Measurements from ENCODE around the gene NFIB. TPM values are rescaled to one million over a fixed set of nuclear protein-coding genes. Genes with fewer than 3 reads are reported as not detected.

The NFIB gene
- polyA plus RNA-seq, 1 of the 3 experiments (the other 2 are of a cell fraction) = 9.2 TPM

GRCh38 chr9:14301006-14301405 is 12.9 kb downstream of the NFIB start:
- H3K27me3 ChIP-seq (ENCODE audit: insufficient read depth) = no peaks in the 10 kb centered on the region
- H3K9ac ChIP-seq = no peak overlapping the region
- no peak for DNase-seq
- no peaks in the 10 kb centered on the region for H3K9me3 ChIP-seq
- H3F3A ChIP-seq (replicated peaks; ENCODE audit: insufficient read depth) = no peaks in the 10 kb centered on the region
- no peak overlapping the region for H3K4me3 ChIP-seq (ENCODE audit: low read depth in 2 of 2, low read length in 1 of 2)
- TF ChIP-seq ELF1 (IDR thresholded peaks at IDR 0.05) = no peak
- no peak for TF ChIP-seq PBX3 (IDR thresholded peaks at IDR 0.05)
- no peak for TF ChIP-seq MXI1 (IDR thresholded peaks at IDR 0.05; ENCODE audit: low read depth, low read length)
- no peak for TF ChIP-seq USF2 (IDR thresholded peaks at IDR 0.05; ENCODE audit: borderline replicate concordance, low read depth, low read length)
- no peak for TF ChIP-seq USF1 (IDR thresholded peaks at IDR 0.05; ENCODE audit: borderline replicate concordance, low read depth)
- no peak for TF ChIP-seq GATA2 (CRISPR knock-in tag; IDR thresholded peaks at IDR 0.05)
- no peak for TF ChIP-seq IRF3 (IDR thresholded peaks at IDR 0.05; ENCODE audit: low read depth, low read length)
- no peak for TF ChIP-seq NFIC (IDR thresholded peaks at IDR 0.05; ENCODE audit: borderline replicate concordance)
- no peak for TF ChIP-seq SIN3A (IDR thresholded peaks at IDR 0.05; ENCODE audit: borderline replicate concordance, low read depth, low read length)
- H4K20me1 ChIP-seq (ENCODE audit: insufficient read depth) = no peaks in the 10 kb centered on the region; the same call in 1 of the 2 replicates
- ChIA-PET POLR2A (interaction anchor here (1.2 kb wide), 1 partner anchor 27 kb away, joined by 5 read pairs; no protein-coding TSS in a partner anchor), CTCF (interaction anchor here (0.7 to 1.1 kb wide), 2 partner anchors 29 to 128 kb away, joined by 3 read pairs; no protein-coding TSS in a partner anchor)
- peaks cover 11 to 32% of the 10 kb centered on the region in 2 experiments; a peak in 3 of 4 replicates for H3K4me1 ChIP-seq (ENCODE audit: control insufficient read depth in 1 of 2, insufficient read depth in 2 of 2, low read depth in 1 of 2, low read length in 1 of 2)
- no peak overlapping the region for H2AFZ ChIP-seq (ENCODE audit: low read depth)
- H3K79me2 ChIP-seq (ENCODE audit: insufficient read depth) = peaks cover 99% of the 10 kb centered on the region
- H3K9me2 ChIP-seq = no peaks in the 10 kb centered on the region
- peaks cover 35 to 41% of the 10 kb centered on the region in 2 experiments for H3K36me3 ChIP-seq (replicated peaks in 1 of 2; ENCODE audit: control insufficient read depth in 1 of 2, insufficient read depth in 2 of 2, low read length in 1 of 2)
- 99% methylated on average over 4 of the region's 4 CpGs for WGBS (ENCODE audit: low lambda C conversion rate)
- H3K27ac ChIP-seq (ENCODE audit: low read depth in 2 of 2, low read length in 1 of 2) = peak overlapping the region in 1 of 2 experiments; percentile 74; a peak in 1 of 4 replicates
- H3K4me2 ChIP-seq = no peak overlapping the region

GRCh38 chr9:14300588-14300987 is 13.4 kb downstream of the NFIB start:
- Histone ChIP-seq H3K36me3 (replicated peaks in 1 of 2; ENCODE audit: control insufficient read depth in 1 of 2, insufficient read depth in 2 of 2, low read length in 1 of 2) (peaks cover 33 to 39% of the 10 kb centered on the region in 2 experiments), H3K9me2 (no peaks in the 10 kb centered on the region), H3K4me3 (ENCODE audit: low read depth in 2 of 2, low read length in 1 of 2) (no peak overlapping the region), H3K4me1 (ENCODE audit: control insufficient read depth in 1 of 2, insufficient read depth in 2 of 2, low read depth in 1 of 2, low read length in 1 of 2) (peaks cover 11 to 32% of the 10 kb centered on the region in 2 experiments; a peak in 3 of 4 replicates), H3K4me2 (no peak overlapping the region), H3F3A (replicated peaks; ENCODE audit: insufficient read depth) (no peaks in the 10 kb centered on the region), H3K9me3 (no peaks in the 10 kb centered on the region), H3K27ac (ENCODE audit: low read depth in 2 of 2, low read length in 1 of 2) (no peak overlapping the region), H4K20me1 (ENCODE audit: insufficient read depth) (no peaks in the 10 kb centered on the region; the same call in 1 of the 2 replicates), H3K79me2 (ENCODE audit: insufficient read depth) (peaks cover 100% of the 10 kb centered on the region), H3K27me3 (ENCODE audit: insufficient read depth) (no peaks in the 10 kb centered on the region), H3K9ac (no peak overlapping the region), H2AFZ (ENCODE audit: low read depth) (no peak overlapping the region)
- TF ChIP-seq USF2 (IDR thresholded peaks at IDR 0.05; ENCODE audit: borderline replicate concordance, low read depth, low read length) = no peak
- ChIA-PET POLR2A (interaction anchor here (1.2 kb wide), 1 partner anchor 26 kb away, joined by 5 read pairs; no protein-coding TSS in a partner anchor), CTCF (interaction anchor here (0.7 to 1.9 kb wide), 2 partner anchors 13 to 128 kb away, joined by 3 to 6 read pairs; no protein-coding TSS in a partner anchor)
- no peak for DNase-seq
- WGBS (ENCODE audit: low lambda C conversion rate) = 100% methylated on average over 3 of the region's 3 CpGs

Measured in SK-N-SH (cell line).